GM18508 (cell line): ENCODE results near the gene SSX2.
"Not testable (repeated sequence)": the region's sequence is repeated elsewhere in the genome, so short reads cannot be mapped to it uniquely, and the experiment has no call there.

Experiments
- ATAC-seq: cut with Tn5 transposase; IDR thresholded peaks from one replicate; pipeline ENCODE4 v1.9.1; 2021; ENCODE audit warnings: moderate number of reproducible peaks; ENCODE audit not compliant: insufficient read depth, unreplicated experiment

Gene SSX2

GRCh38 chrX:52707078-52707477, at the start of gene SSX2:
TSS of gene SSX2 (minus strand) at chrX:52707178. CDS start at chrX:52705749, 1,429 bp downstream.
- not testable (repeated sequence) for ATAC-seq

GRCh38 chrX:52750952-52751351, 44.0 kb upstream of the SSX2 start, which contains the start of gene SSX2B:
TSS of gene SSX2B (plus strand) at chrX:52751252. CDS start at chrX:52752681, 1,429 bp downstream.
- ATAC-seq = not testable (repeated sequence)

GRCh38 chrX:52692034-52692433, 14.9 kb downstream of the SSX2 start:
- not testable (repeated sequence) for ATAC-seq

GRCh38 chrX:52662218-52662617, 44.8 kb downstream of the SSX2 start:
- ATAC-seq = not testable (repeated sequence)

- ATAC-seq = not testable (repeated sequence)
These were observed 51.5 kb downstream of the SSX2 start for GRCh38 chrX:52655475-52655874.

- ATAC-seq = not testable (repeated sequence)
These were observed 52.2 kb downstream of the SSX2 start, which contains the start of gene SSX7 for GRCh38 chrX:52654800-52655199. TSS of gene SSX7 (minus strand) at chrX:52654900. CDS start at chrX:52653472, 1,428 bp downstream.

- ATAC-seq = not testable (repeated sequence)
These were observed 56.3 kb downstream of the SSX2 start for GRCh38 chrX:52650676-52651075.

GRCh38 chrX:52648956-52649355, 58.0 kb downstream of the SSX2 start:
- not testable (repeated sequence) for ATAC-seq
